K562 (cell line): Measurements from ENCODE around the gene ZFYVE28. TPM values are rescaled to one million over a fixed set of nuclear protein-coding genes. Genes with fewer than 3 reads are reported as not detected.

ENCODE experiments used
- ATAC-seq: fragments of 200-7000 bp; cut with Tn5 transposase; 3 replicates; pipeline ENCODE4 v1.9.1; 2020; ENCODE audit warnings: moderate library complexity
- BruUV-seq: library from RNA; stranded (reverse); fragments of 400-500 nt; replicated peaks from 2 replicates; lab custom pipeline; 2021; lab: Mats Ljungman, UMichigan
- CTCF ChIA-PET: fragments of 300-600 bp; formaldehyde crosslinking; extraction: SDS; loops from one replicate; lab custom pipeline; 2021; ENCODE audit warnings: low intra/inter-chr PET ratio; lab: Yijun Ruan, JAX
- POLR2A ChIA-PET: fragments of 300-600, 350-650 bp; sonication (Branson Sonifier 250); formaldehyde crosslinking; extraction: SDS; loops from one replicate; lab custom pipeline; 2021; ENCODE audit warnings: antibody characterized with exemption, inconsistent platforms; lab: Yijun Ruan, JAX
- DNase-seq, 4 experiments: peaks; one replicate each; pipeline versions ENCODE4 v3.0.0 to v3.0.0-alpha.2; 2011 to 2018; ENCODE audit warnings: low spot score in 3 of 4, mixed read lengths in 3 of 4; ENCODE audit errors: extremely low read depth in 1 of 4
- FAIRE-seq: peaks from 2 replicates; lab custom pipeline; 2011; peaks lifted over from hg19 to GRCh38; lab: Jason Lieb, UNC
- H2AFZ ChIP-seq: 2 replicates; pipeline ENCODE4 v1.6.0; 2011; ENCODE audit warnings: low read depth, low read length, control low read depth, inconsistent platforms
- H3K27ac ChIP-seq: fragments of 200-600 bp; 3 replicates; pipeline ENCODE4 v1.8.0; 2011; ENCODE audit warnings: low read depth, mild to moderate bottlenecking, control low read depth, inconsistent platforms, low read length, moderate library complexity, mixed read lengths; ENCODE audit errors: extremely low read depth
- H3K27me3 ChIP-seq, 2 experiments: fragments of 300-600 bp in 1 of 2; 2 replicates in 1 of 2; 3 replicates in 1 of 2; pipeline versions ENCODE4 v1.6.0 to v1.8.0; 2011; ENCODE audit warnings: inconsistent platforms in 2 of 2, low read length in 2 of 2, mild to moderate bottlenecking in 1 of 2, mixed read lengths in 1 of 2, moderate library complexity in 1 of 2; ENCODE audit not compliant: control insufficient read depth in 2 of 2, insufficient read depth in 2 of 2
- H3K36me3 ChIP-seq: fragments of 300-600 bp; 3 replicates; pipeline ENCODE4 v1.8.0; 2011; ENCODE audit warnings: mild to moderate bottlenecking, low read length, inconsistent platforms; ENCODE audit not compliant: control insufficient read depth, insufficient read depth
- H3K4me1 ChIP-seq, 2 experiments: fragments of 200-600 bp in 1 of 2; replicated peaks in 1 of 2; 2 replicates in 1 of 2; 3 replicates in 1 of 2; pipeline versions ENCODE4 v1.5.1 to v1.8.0; 2011; ENCODE audit warnings: inconsistent platforms in 2 of 2, low read length in 2 of 2, mild to moderate bottlenecking in 1 of 2, mixed read lengths in 1 of 2, moderate library complexity in 1 of 2; ENCODE audit not compliant: control insufficient read depth in 2 of 2, insufficient read depth in 2 of 2
- H3K4me2 ChIP-seq: 2 replicates; pipeline ENCODE4 v1.6.1; 2011; ENCODE audit warnings: low read length, control low read depth, inconsistent platforms, mixed read lengths; ENCODE audit not compliant: insufficient read depth
- H3K4me3 ChIP-seq: fragments of 200-600 bp; sonication (generic), shearing (Covaris generic); 2 replicates; pipeline ENCODE4 v1.5.1; 2016; ENCODE audit warnings: control low read depth, inconsistent platforms
- H3K79me2 ChIP-seq: fragments of 200-600 bp; 3 replicates; pipeline ENCODE4 v1.8.0; 2011; ENCODE audit warnings: low read length, inconsistent platforms; ENCODE audit not compliant: control insufficient read depth, insufficient read depth
- H3K9ac ChIP-seq, 2 experiments: 2 replicates each; pipeline versions ENCODE4 v1.6.0 to v1.6.1; 2011; ENCODE audit warnings: low read depth in 2 of 2, low read length in 2 of 2, control low read depth in 1 of 2, inconsistent platforms in 1 of 2, mild to moderate bottlenecking in 1 of 2, mixed read lengths in 1 of 2; ENCODE audit not compliant: insufficient read depth in 1 of 2
- H3K9me1 ChIP-seq: one replicate; pipeline ENCODE4 v1.6.0; 2011; ENCODE audit warnings: inconsistent platforms, mild to moderate bottlenecking, low read length, moderate library complexity; ENCODE audit not compliant: control insufficient read depth, insufficient read depth
- H3K9me3 ChIP-seq: replicated peaks from 2 replicates; pipeline ENCODE4 v1.5.1; 2011; ENCODE audit warnings: low read depth, low read length, inconsistent platforms; ENCODE audit not compliant: control insufficient read depth, insufficient read depth
- H4K20me1 ChIP-seq: replicated peaks from 2 replicates; pipeline ENCODE4 v1.6.1; 2011; ENCODE audit warnings: low read length, inconsistent platforms, mixed read lengths; ENCODE audit not compliant: control insufficient read depth, insufficient read depth
- ATF7 ChIP-seq: fragments of 450-650 bp; IDR thresholded peaks from 2 replicates; pipeline ENCODE4 v1.7.1; 2014; ENCODE audit warnings: mild to moderate bottlenecking, moderate library complexity
- CBFB ChIP-seq: sonication (generic); formaldehyde crosslinking; IDR thresholded peaks from 2 replicates; pipeline ENCODE4 v1.4.0; 2020; ENCODE audit warnings: mild to moderate bottlenecking, missing genetic modification reagents
- HSF4 ChIP-seq: fragments of 250-450 bp; sonication (Bioruptor Pico); IDR thresholded peaks from 2 replicates; pipeline ENCODE4 v2.1.2; 2022; ENCODE audit warnings: mild to moderate bottlenecking, moderate library complexity, borderline replicate concordance
- ILK ChIP-seq: fragments of 450-650 bp; IDR thresholded peaks from 2 replicates; pipeline ENCODE4 v1.6.1; 2016; ENCODE audit warnings: missing genetic modification characterization, low read depth, mild to moderate bottlenecking, missing compliant biosample characterization, moderate library complexity, borderline replicate concordance
- NCOA1 ChIP-seq: fragments of 450-650 bp; IDR thresholded peaks from 2 replicates; pipeline ENCODE4 v1.6.1; 2016; ENCODE audit warnings: low read depth
- PTTG1 ChIP-seq: fragments of 450-650 bp; IDR thresholded peaks from 2 replicates; pipeline ENCODE4 v1.6.1; 2016; ENCODE audit warnings: low read depth, mild to moderate bottlenecking, missing genetic modification characterization, missing compliant biosample characterization
- TEAD1 ChIP-seq, 2 experiments: fragments of 450-650 bp in 1 of 2; sonication (generic) in 1 of 2; formaldehyde crosslinking; IDR thresholded peaks; 2 replicates each; pipeline versions ENCODE4 v1.4.0 to v1.8.0; 2020 to 2022; ENCODE audit warnings: mild to moderate bottlenecking in 2 of 2, missing genetic modification reagents in 1 of 2
- ZFP1 ChIP-seq: fragments of 450-650 bp; formaldehyde crosslinking; IDR thresholded peaks from 2 replicates; pipeline ENCODE4 v1.4.0; 2020; ENCODE audit warnings: mild to moderate bottlenecking, mixed read lengths
- ZNF274 ChIP-seq: IDR thresholded peaks from 2 replicates; pipeline ENCODE4 v1.6.1; 2011; ENCODE audit warnings: low read depth, mild to moderate bottlenecking, low read length, moderate library complexity, borderline replicate concordance
- ZNF511 ChIP-seq: sonication (generic); formaldehyde crosslinking; IDR thresholded peaks from 2 replicates; pipeline ENCODE4 v1.8.0; 2022; ENCODE audit warnings: mild to moderate bottlenecking, missing genetic modification reagents
- ZNF592 ChIP-seq: fragments of 450-650 bp; IDR thresholded peaks from 2 replicates; pipeline ENCODE4 v1.6.1; 2017; ENCODE audit warnings: antibody characterized with exemption, mild to moderate bottlenecking
- WGBS: fragments of 100-300 bp; shearing (Covaris generic); methylation state at CpG from one replicate; pipeline ENCODE4 v1.1.6; 2016; ENCODE audit warnings: low coverage, mixed read lengths; ENCODE audit not compliant: insufficient coverage; ENCODE audit errors: missing lambda C conversion rate; 5-methylcytosine and 5-hydroxymethylcytosine counted together
- in situ Hi-C: fragments of 300-500 bp; cut with MboI; formaldehyde crosslinking; loops from 4 replicates; pipeline ENCODE4 v1.15.0; 2018; ENCODE audit warnings: inconsistent platforms, mixed read lengths
- intact Hi-C: fragments of 100-400 bp; cut with micrococcal nuclease; formaldehyde crosslinking; loops from 2 replicates; pipeline ENCODE4 v1.14.2; 2022
- polyA plus RNA-seq, 8 experiments: library from polyadenylated mRNA; depleted of rRNA in 4 of 8; stranded (reverse) in 5 of 8; unstranded in 3 of 8; fragments of >200 nt; fragmentation: Nextera tagmentation in 2 of 8; fragmentation: Illumina TruSeq in 1 of 8; extraction: Ambion mirVana in 2 of 8; extraction: Trizol in 1 of 8; gene quantifications; 2 replicates each; pipeline versions ENCODE4 v1.2.1 to v1.2.3, GENCODE V29; 2011 to 2014; ENCODE audit warnings: inconsistent platforms in 1 of 8, missing spikeins in 1 of 8
- total RNA-seq, 7 experiments: library from RNA; depleted of rRNA in 6 of 7; stranded (reverse); fragments of >200 nt in 6 of 7; fragmentation: Illumina TruSeq in 2 of 7; extraction: Trizol in 2 of 7; gene quantifications; 2 replicates each; pipeline versions ENCODE4 v1.2.1 to v1.2.3, GENCODE V29; 2011 to 2021; ENCODE audit warnings: low replicate concordance in 1 of 7

Gene ZFYVE28
- total and polyA plus RNA-seq, 9 of the 15 experiments (the other 6 are each of a cell fraction or from before 2014, with no cell fraction given), result 1.3 to 24.8 (median 8.9) TPM

- H3K4me1 ChIP-seq, result peaks cover 4 to 56% of the 10 kb centered on the region in 2 experiments; a peak in 4 of 5 replicates
- H3K9me3 ChIP-seq, result no peaks in the 10 kb centered on the region
- POLR2A ChIA-PET, result interaction anchor here (1.6 kb wide), 1 partner anchor 19 kb away, joined by 3 read pairs; no protein-coding TSS in a partner anchor
- FAIRE-seq, result no peak
- H4K20me1 ChIP-seq, result no peaks in the 10 kb centered on the region; the same call in 1 of the 2 replicates
- peaks cover 26% of the 10 kb centered on the region for H3K79me2 ChIP-seq
- no peak for ATAC-seq
- no TSS peak for BruUV-seq
- no peak overlapping the region for H2AFZ ChIP-seq
- H3K4me3 ChIP-seq, result no peak overlapping the region
- H3K27ac ChIP-seq, result no peak overlapping the region
- CTCF ChIA-PET, result no interaction called here
- no peak for DNase-seq
- H3K9me1 ChIP-seq, result peaks cover 5% of the 10 kb centered on the region
- no peaks in the 10 kb centered on the region; the same call in 2 of the 3 replicates for H3K36me3 ChIP-seq
- no peaks in the 10 kb centered on the region for H3K27me3 ChIP-seq
- 84% methylated on average over 20 of the region's 21 CpGs for WGBS
- H3K4me2 ChIP-seq, result no peak overlapping the region
- peak overlapping the region in 1 of 2 experiments; percentile 66; a peak in 2 of 4 replicates for H3K9ac ChIP-seq
- in situ Hi-C loops, result no loop called here
- no peak for TF ChIP-seq ATF7
- no peak for TF ChIP-seq NCOA1
- no peak for TF ChIP-seq ZFP1 (CRISPR knock-in tag)
- TF ChIP-seq ZNF592, result no peak
- no peak for TF ChIP-seq TEAD1 (CRISPR knock-in tag; IDR thresholded peaks at IDR 0.05)
- no peak for TF ChIP-seq PTTG1 (tag)
- TF ChIP-seq HSF4, result no peak
- TF ChIP-seq ZNF511, result no peak
- TF ChIP-seq ILK, result no peak
- TF ChIP-seq CBFB (CRISPR knock-in tag), result no peak
- TF ChIP-seq ZNF274, result no peak
- intact Hi-C loops, result no loop called here
These were observed 60.4 kb downstream of the ZFYVE28 start for GRCh38 chr4:2357821-2358745.
